Astrocyte (in vitro differentiated cells and primary cell): ENCODE results near the gene ERC1. TPM values are rescaled to one million over a fixed set of nuclear protein-coding genes. Genes with fewer than 3 reads are reported as not detected.
"Not testable (repeated sequence)": the region's sequence is repeated elsewhere in the genome, so short reads cannot be mapped to it uniquely, and the experiment has no call there.

Experiments used
- DNase-seq: peaks from one replicate; pipeline ENCODE4 v3.0.0-alpha.2; 2010; ENCODE audit warnings: low read depth
- FAIRE-seq: peaks from 2 replicates; lab custom pipeline; 2011; peaks lifted over from hg19 to GRCh38; lab: Jason Lieb, UNC
- H2AFZ ChIP-seq: 2 replicates; pipeline ENCODE4 v1.6.0; 2012; ENCODE audit warnings: low read depth, low read length, inconsistent platforms
- H3K27ac ChIP-seq: 2 replicates; pipeline ENCODE4 v1.5.1; 2011; ENCODE audit warnings: low read depth, low read length, inconsistent platforms
- H3K27me3 ChIP-seq: 2 replicates; pipeline ENCODE4 v1.6.0; 2011; ENCODE audit warnings: low read length, inconsistent platforms; ENCODE audit not compliant: insufficient read depth
- H3K36me3 ChIP-seq: 2 replicates; pipeline ENCODE4 v1.5.1; 2011; ENCODE audit warnings: low read length, inconsistent platforms; ENCODE audit not compliant: insufficient read depth
- H3K4me1 ChIP-seq: 2 replicates; pipeline ENCODE4 v1.5.1; 2011; ENCODE audit warnings: low read length, inconsistent platforms; ENCODE audit not compliant: insufficient read depth
- H3K4me2 ChIP-seq: 2 replicates; pipeline ENCODE4 v1.6.0; 2012; ENCODE audit warnings: low read length, inconsistent platforms
- H3K4me3 ChIP-seq: 2 replicates; pipeline ENCODE4 v1.5.1; 2011; ENCODE audit warnings: low read depth, mild to moderate bottlenecking, low read length, inconsistent platforms; ENCODE audit not compliant: insufficient read depth
- H3K79me2 ChIP-seq: 2 replicates; pipeline ENCODE4 v1.6.0; 2012; ENCODE audit warnings: mild to moderate bottlenecking, low read length, inconsistent platforms; ENCODE audit not compliant: insufficient read depth
- H3K9ac ChIP-seq: 2 replicates; pipeline ENCODE4 v1.6.0; 2012; ENCODE audit warnings: mild to moderate bottlenecking, low read length, inconsistent platforms
- H3K9me3 ChIP-seq: 2 replicates; pipeline ENCODE4 v1.5.1; 2012; ENCODE audit warnings: low read depth, mild to moderate bottlenecking, low read length, inconsistent platforms; ENCODE audit not compliant: insufficient read depth
- H4K20me1 ChIP-seq: 2 replicates; pipeline ENCODE4 v1.6.0; 2012; ENCODE audit warnings: low read length, inconsistent platforms; ENCODE audit not compliant: insufficient read depth
- H3K27ac Mint-ChIP-seq: one replicate; pipeline ENCODE4 v1.8.0; 2021; ENCODE audit warnings: mild to moderate bottlenecking, mixed read lengths; ENCODE audit not compliant: unreplicated experiment
- H3K27me3 Mint-ChIP-seq: one replicate; pipeline ENCODE4 v1.8.0; 2021; ENCODE audit warnings: low read depth, mixed read lengths; ENCODE audit not compliant: unreplicated experiment
- H3K36me3 Mint-ChIP-seq: one replicate; pipeline ENCODE4 v1.8.0; 2021; ENCODE audit warnings: low read depth, mixed read lengths; ENCODE audit not compliant: unreplicated experiment
- H3K4me1 Mint-ChIP-seq: one replicate; pipeline ENCODE4 v1.8.0; 2021; ENCODE audit warnings: low read depth, mixed read lengths; ENCODE audit not compliant: unreplicated experiment
- H3K4me3 Mint-ChIP-seq: one replicate; pipeline ENCODE4 v1.8.0; 2021; ENCODE audit warnings: mild to moderate bottlenecking, moderate library complexity, mixed read lengths; ENCODE audit not compliant: unreplicated experiment
- H3K9me3 Mint-ChIP-seq: one replicate; pipeline ENCODE4 v1.8.0; 2021; ENCODE audit warnings: mild to moderate bottlenecking, mixed read lengths; ENCODE audit not compliant: unreplicated experiment
- EZH2 ChIP-seq: IDR thresholded peaks from 2 replicates; pipeline ENCODE4 v1.6.1; 2012; ENCODE audit warnings: mild to moderate bottlenecking, low read length, inconsistent platforms; ENCODE audit not compliant: insufficient read depth
- total RNA-seq: library from RNA; stranded (reverse); gene quantifications from 2 replicates; pipeline ENCODE4 v1.2.1, GENCODE V29; 2021
- TF ChIP-seq, protein P1 (sequence below): IDR thresholded peaks from 2 replicates; pipeline ENCODE4 v1.5.1; 2011; ENCODE audit warnings: low read depth, mild to moderate bottlenecking, inconsistent platforms, low read length, moderate library complexity; ENCODE audit not compliant: insufficient read depth

ERC1 gene
- total RNA-seq, 1 donor from 2014 or later: 67.1 TPM

- Histone ChIP-seq H3K9me3 (no peaks in the 10 kb centered on the region), H3K79me2 (no peaks in the 10 kb centered on the region), H3K9ac (no peak overlapping the region), H4K20me1 (peaks cover 4% of the 10 kb centered on the region), H3K27ac (no peak overlapping the region), H3K27me3 (no peaks in the 10 kb centered on the region), H2AFZ (no peak overlapping the region), H3K4me1 (no peaks in the 10 kb centered on the region), H3K4me2 (no peak overlapping the region), H3K4me3 (no peak overlapping the region), H3K36me3 (no peaks in the 10 kb centered on the region)
- no peak overlapping the region for H3K4me3 Mint-ChIP-seq
- TF ChIP-seq, protein P1, sequence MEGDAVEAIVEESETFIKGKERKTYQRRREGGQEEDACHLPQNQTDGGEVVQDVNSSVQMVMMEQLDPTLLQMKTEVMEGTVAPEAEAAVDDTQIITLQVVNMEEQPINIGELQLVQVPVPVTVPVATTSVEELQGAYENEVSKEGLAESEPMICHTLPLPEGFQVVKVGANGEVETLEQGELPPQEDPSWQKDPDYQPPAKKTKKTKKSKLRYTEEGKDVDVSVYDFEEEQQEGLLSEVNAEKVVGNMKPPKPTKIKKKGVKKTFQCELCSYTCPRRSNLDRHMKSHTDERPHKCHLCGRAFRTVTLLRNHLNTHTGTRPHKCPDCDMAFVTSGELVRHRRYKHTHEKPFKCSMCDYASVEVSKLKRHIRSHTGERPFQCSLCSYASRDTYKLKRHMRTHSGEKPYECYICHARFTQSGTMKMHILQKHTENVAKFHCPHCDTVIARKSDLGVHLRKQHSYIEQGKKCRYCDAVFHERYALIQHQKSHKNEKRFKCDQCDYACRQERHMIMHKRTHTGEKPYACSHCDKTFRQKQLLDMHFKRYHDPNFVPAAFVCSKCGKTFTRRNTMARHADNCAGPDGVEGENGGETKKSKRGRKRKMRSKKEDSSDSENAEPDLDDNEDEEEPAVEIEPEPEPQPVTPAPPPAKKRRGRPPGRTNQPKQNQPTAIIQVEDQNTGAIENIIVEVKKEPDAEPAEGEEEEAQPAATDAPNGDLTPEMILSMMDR: no peak
- TF ChIP-seq EZH2: no peak
- H3K9me3 Mint-ChIP-seq: no peaks in the 10 kb centered on the region
- DNase-seq (no peak), FAIRE-seq (no peak)
- no peaks in the 10 kb centered on the region for H3K27me3 Mint-ChIP-seq
- H3K4me1 Mint-ChIP-seq: peaks cover 3% of the 10 kb centered on the region
- no peak overlapping the region for H3K27ac Mint-ChIP-seq
- H3K36me3 Mint-ChIP-seq: peaks cover 4% of the 10 kb centered on the region
Observed at GRCh38 chr12:1138691-1139090, 147.7 kb downstream of the ERC1 start.

DNA sequence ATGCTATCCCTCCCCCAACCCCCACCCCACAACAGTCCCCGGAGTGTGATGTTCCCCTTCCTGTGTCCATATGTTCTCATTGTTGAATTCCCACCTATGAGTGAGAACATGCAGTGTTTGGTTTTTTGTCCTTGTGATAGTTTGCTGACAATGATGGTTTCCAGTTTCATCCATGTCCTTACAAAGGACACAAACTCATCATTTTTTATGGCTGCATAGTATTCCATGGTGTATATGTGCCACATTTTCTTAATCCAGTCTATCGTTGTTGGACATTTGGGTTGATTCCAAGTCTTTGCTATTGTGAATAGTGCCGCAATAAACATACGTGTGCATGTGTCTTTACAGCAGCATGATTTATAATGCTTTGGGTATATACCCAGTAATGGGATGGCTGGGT, 155.7 kb downstream of the ERC1 start:
- not testable (repeated sequence) for H3K79me2 ChIP-seq, H3K4me1 ChIP-seq, H3K27me3 ChIP-seq, H3K27ac Mint-ChIP-seq, H3K36me3 Mint-ChIP-seq, H3K4me3 Mint-ChIP-seq, FAIRE-seq, H3K27ac ChIP-seq, H3K9ac ChIP-seq, H3K27me3 Mint-ChIP-seq, DNase-seq, H3K36me3 ChIP-seq, H2AFZ ChIP-seq, H4K20me1 ChIP-seq, H3K9me3 ChIP-seq, H3K4me3 ChIP-seq, H3K4me1 Mint-ChIP-seq, H3K9me3 Mint-ChIP-seq, H3K4me2 ChIP-seq

- Mint-ChIP-seq H3K9me3 (no peaks in the 10 kb centered on the region), H3K27me3 (no peaks in the 10 kb centered on the region), H3K36me3 (peaks cover 9% of the 10 kb centered on the region), H3K4me1 (no peaks in the 10 kb centered on the region), H3K27ac (no peak overlapping the region), H3K4me3 (no peak overlapping the region)
- no peaks in the 10 kb centered on the region for H4K20me1 ChIP-seq
- H3K4me1 ChIP-seq: no peaks in the 10 kb centered on the region
- H3K4me3 ChIP-seq: no peak overlapping the region
- FAIRE-seq: no peak
- no peak overlapping the region for H3K4me2 ChIP-seq
- H3K36me3 ChIP-seq: no peaks in the 10 kb centered on the region
- H2AFZ ChIP-seq: no peak overlapping the region
- H3K27ac ChIP-seq: no peak overlapping the region
- no peak overlapping the region for H3K9ac ChIP-seq
- H3K27me3 ChIP-seq: no peaks in the 10 kb centered on the region
- H3K79me2 ChIP-seq: no peaks in the 10 kb centered on the region
- TF ChIP-seq, protein P1: no peak
- no peak for TF ChIP-seq EZH2
- DNase-seq: no peak
- H3K9me3 ChIP-seq: no peaks in the 10 kb centered on the region
Observed at GRCh38 chr12:1147821-1148220, 156.8 kb downstream of the ERC1 start.
